IMR-90 (cell line): ENCODE data around the gene CPXM1. TPM values are rescaled to one million over a fixed set of nuclear protein-coding genes. Genes with fewer than 3 reads are reported as not detected.

Source experiments
- ATAC-seq: fragments of 200-7000 bp; cut with Tn5 transposase; 2 replicates; pipeline ENCODE4 v1.9.1; 2020; ENCODE audit warnings: low read depth, mild to moderate bottlenecking, moderate library complexity
- BruUV-seq: library from RNA; stranded (reverse); fragments of 400-500 nt; replicated peaks from 2 replicates; lab custom pipeline; 2021; lab: Mats Ljungman, UMichigan
- CTCF ChIA-PET: fragments of 300-600 bp; formaldehyde crosslinking; extraction: SDS; loops from one replicate; lab custom pipeline; 2021; ENCODE audit warnings: antibody characterized with exemption; lab: Yijun Ruan, JAX
- POLR2A ChIA-PET: fragments of 300-600 bp; sonication (Branson Sonifier 250); formaldehyde crosslinking; loops from one replicate; lab custom pipeline; 2022; ENCODE audit warnings: antibody characterized with exemption; ENCODE audit not compliant: unreplicated experiment; lab: Charles Lee
- DNase-seq: peaks from one replicate; pipeline ENCODE4 v3.0.0; 2013
- H2AFZ ChIP-seq: replicated peaks from 2 replicates; pipeline ENCODE3; 2013; ENCODE audit warnings: low read length, mild to moderate bottlenecking; ENCODE audit not compliant: poor library complexity
- H2AK5ac ChIP-seq: 2 replicates; pipeline ENCODE4 v1.6.1; 2013; ENCODE audit warnings: low read depth, low read length, inconsistent platforms
- H2AK9ac ChIP-seq: replicated peaks from 2 replicates; pipeline ENCODE3; 2013; ENCODE audit warnings: mild to moderate bottlenecking, low read depth, low read length, moderate library complexity; ENCODE audit not compliant: poor library complexity
- H2BK120ac ChIP-seq: 2 replicates; pipeline ENCODE4 v1.6.1; 2013; ENCODE audit warnings: low read depth, low read length, inconsistent platforms
- H2BK15ac ChIP-seq: 3 replicates; pipeline ENCODE4 v1.6.1; 2013; ENCODE audit warnings: low read depth, low read length, inconsistent platforms
- H2BK20ac ChIP-seq: 2 replicates; pipeline ENCODE4 v1.6.1; 2013; ENCODE audit warnings: low read depth, mild to moderate bottlenecking, inconsistent platforms, low read length, moderate library complexity
- H2BK5ac ChIP-seq: 2 replicates; pipeline ENCODE4 v1.6.1; 2013; ENCODE audit warnings: mild to moderate bottlenecking, low read depth, low read length, inconsistent platforms; ENCODE audit not compliant: poor library complexity, severe bottlenecking
- H3K14ac ChIP-seq: replicated peaks from 2 replicates; pipeline ENCODE4 v1.6.1; 2013; ENCODE audit warnings: low read depth, low read length, inconsistent platforms
- H3K18ac ChIP-seq: 2 replicates; pipeline ENCODE4 v1.6.1; 2013; ENCODE audit warnings: low read depth, low read length, control low read depth
- H3K23ac ChIP-seq: 2 replicates; pipeline ENCODE4 v1.6.1; 2013; ENCODE audit warnings: low read depth, low read length, inconsistent platforms
- H3K27ac ChIP-seq: 2 replicates; pipeline ENCODE4 v1.5.1; 2013; ENCODE audit warnings: mild to moderate bottlenecking, control low read depth, low read length; ENCODE audit not compliant: insufficient read depth
- H3K27me3 ChIP-seq: 2 replicates; pipeline ENCODE4 v1.6.1; 2013; ENCODE audit warnings: low read length; ENCODE audit not compliant: control insufficient read depth, insufficient read depth
- H3K36me3 ChIP-seq: 2 replicates; pipeline ENCODE4 v1.6.1; 2013; ENCODE audit warnings: low read length, mixed read lengths; ENCODE audit not compliant: control insufficient read depth, insufficient read depth
- H3K4ac ChIP-seq: 2 replicates; pipeline ENCODE4 v1.6.1; 2013; ENCODE audit warnings: low read depth, low read length, inconsistent platforms
- H3K4me1 ChIP-seq: 2 replicates; pipeline ENCODE4 v1.6.1; 2013; ENCODE audit warnings: low read length, mixed read lengths; ENCODE audit not compliant: control insufficient read depth, insufficient read depth
- H3K4me2 ChIP-seq: 2 replicates; pipeline ENCODE4 v1.6.1; 2013; ENCODE audit warnings: low read depth, mild to moderate bottlenecking, control low read depth, low read length, moderate library complexity
- H3K4me3 ChIP-seq: 2 replicates; pipeline ENCODE4 v1.5.1; 2013; ENCODE audit warnings: low read depth, mild to moderate bottlenecking, control low read depth, low read length, moderate library complexity; ENCODE audit not compliant: insufficient read depth
- H3K56ac ChIP-seq: 2 replicates; pipeline ENCODE4 v1.6.1; 2013; ENCODE audit warnings: low read length, inconsistent platforms; ENCODE audit not compliant: insufficient read depth; ENCODE audit errors: extremely low read depth
- H3K79me1 ChIP-seq, 2 experiments: 2 replicates each; pipeline ENCODE4 v1.6.1; 2013; ENCODE audit warnings: low read length in 2 of 2, inconsistent platforms in 1 of 2, low read depth in 1 of 2
- H3K9ac ChIP-seq: 2 replicates; pipeline ENCODE4 v1.6.1; 2013; ENCODE audit warnings: low read depth, low read length, control low read depth
- H3K9me1 ChIP-seq: 2 replicates; pipeline ENCODE4 v1.6.1; 2013; ENCODE audit warnings: low read length, inconsistent platforms; ENCODE audit not compliant: insufficient read depth
- H3K9me3 ChIP-seq: 2 replicates; pipeline ENCODE4 v1.6.1; 2013; ENCODE audit warnings: low read length; ENCODE audit not compliant: control insufficient read depth, insufficient read depth
- H4K20me1 ChIP-seq: 2 replicates; pipeline ENCODE4 v1.6.1; 2013; ENCODE audit warnings: low read length, inconsistent platforms; ENCODE audit not compliant: insufficient read depth
- H4K5ac ChIP-seq: 2 replicates; pipeline ENCODE4 v1.6.1; 2013; ENCODE audit warnings: mild to moderate bottlenecking, low read depth, low read length, control low read depth
- H4K8ac ChIP-seq, 2 experiments: 2 replicates each; pipeline ENCODE4 v1.6.1; 2013; ENCODE audit warnings: low read depth in 2 of 2, low read length in 2 of 2, control low read depth in 1 of 2, inconsistent platforms in 1 of 2
- H4K91ac ChIP-seq: 2 replicates; pipeline ENCODE4 v1.6.1; 2013; ENCODE audit warnings: low read depth, low read length, inconsistent platforms; ENCODE audit not compliant: insufficient read depth
- BHLHE40 ChIP-seq: fragments of 150-350 bp; IDR thresholded peaks from 2 replicates; pipeline ENCODE4 v1.6.1; 2016; ENCODE audit warnings: mild to moderate bottlenecking, low read depth, low read length
- ELK1 ChIP-seq: fragments of 150-350 bp; IDR thresholded peaks from 2 replicates; pipeline ENCODE4 v1.6.1; 2016; ENCODE audit warnings: low read depth, mild to moderate bottlenecking, low read length, moderate library complexity, borderline replicate concordance
- FOS ChIP-seq: fragments of 150-350 bp; IDR thresholded peaks from 2 replicates; pipeline ENCODE4 v1.6.1; 2016; ENCODE audit warnings: low read depth, low read length
- POLR2A ChIP-seq: IDR thresholded peaks from 2 replicates; pipeline ENCODE4 v1.6.1; 2012; ENCODE audit warnings: mild to moderate bottlenecking, low read depth, low read length
- SMC3 ChIP-seq: fragments of 150-350 bp; IDR thresholded peaks from 2 replicates; pipeline ENCODE4 v1.6.1; 2016; ENCODE audit warnings: low read depth, mild to moderate bottlenecking, antibody characterized with exemption, low read length, moderate library complexity
- WGBS, 2 experiments: methylation state at CpG; one replicate each; pipeline versions ENCODE4 v1.1.5 to v1.1.7; 2013; ENCODE audit warnings: missing lambda C conversion rate in 2 of 2; ENCODE audit not compliant: insufficient read length in 1 of 2; ENCODE audit errors: extremely low coverage in 2 of 2; 5-methylcytosine and 5-hydroxymethylcytosine counted together
- dilution Hi-C: fragments of 300-500 bp; cut with HindIII; formaldehyde crosslinking; loops from one replicate; pipeline ENCODE4 v1.14.3; 2018; ENCODE audit warnings: low sequenced_read_pairs; ENCODE audit not compliant: unreplicated experiment
- in situ Hi-C: fragments of 300-500 bp; cut with MboI; formaldehyde crosslinking; loops from 3 replicates; pipeline ENCODE4 v1.14.3; 2019; ENCODE audit warnings: low sequenced_read_pairs, inconsistent platforms, mixed read lengths
- intact Hi-C: fragments of 100-400 bp; cut with micrococcal nuclease; formaldehyde crosslinking; loops from 2 replicates; pipeline ENCODE4 v1.10.0; 2022
- polyA plus RNA-seq, 3 experiments: library from polyadenylated mRNA; depleted of rRNA; stranded (reverse); fragments of >200 nt; gene quantifications; 2 replicates each; pipeline ENCODE4 v1.2.3, GENCODE V29; 2012; ENCODE audit warnings: low replicate concordance in 1 of 3
- total RNA-seq: library from RNA; depleted of rRNA; stranded (reverse); fragments of >200 nt; gene quantifications from 2 replicates; pipeline ENCODE4 v1.2.3, GENCODE V29; 2012

The CPXM1 gene
- total and polyA plus RNA-seq, 2 of the 4 experiments (the other 2 are of a cell fraction) = 1.1 to 4.6 TPM

GRCh38 chr20:2801286-2801728 lies 880 bp upstream of the CPXM1 start:
- intact Hi-C loops = loop anchor here (2.0 kb wide), 1 partner anchor 39 kb away; the partner anchor contains the start of genes PCED1A and VPS16
- H3K56ac ChIP-seq = no peak overlapping the region
- H3K4ac ChIP-seq = no peak overlapping the region
- no peak overlapping the region for H4K5ac ChIP-seq
- no peak overlapping the region for H4K8ac ChIP-seq
- no TSS peak for BruUV-seq
- no peak overlapping the region for H2AK9ac ChIP-seq
- no peaks in the 10 kb centered on the region; the same call in 1 of the 2 replicates for H3K9me1 ChIP-seq
- ChIA-PET CTCF (no interaction called here), POLR2A (no interaction called here)
- no peak overlapping the region for H3K18ac ChIP-seq
- no peaks in the 10 kb centered on the region; the same call in 1 of the 2 replicates for H3K36me3 ChIP-seq
- no peak overlapping the region for H2BK20ac ChIP-seq
- no peaks in the 10 kb centered on the region for H4K20me1 ChIP-seq
- no peak overlapping the region for H2BK15ac ChIP-seq
- TF ChIP-seq BHLHE40 (no peak), FOS (no peak), ELK1 (no peak), SMC3 (no peak), POLR2A (no peak)
- no peak overlapping the region for H3K27ac ChIP-seq
- no peak overlapping the region for H2BK120ac ChIP-seq
- no peak overlapping the region for H4K91ac ChIP-seq
- no peak overlapping the region for H3K4me3 ChIP-seq
- ATAC-seq = no peak
- H2AK5ac ChIP-seq = no peak overlapping the region
- WGBS, 2 experiments = 27% methylated on average over 9 of the region's 13 CpGs; no CpG with 5 or more reads in 1 of the 2 experiments
- no peak overlapping the region for H2AFZ ChIP-seq
- 0 out of 2 replicates have a peak, but pooled peaks cover 9% of the 10 kb centered on the region for H3K9me3 ChIP-seq
- in situ Hi-C loops = loop anchor here (25.0 kb wide), 1 partner anchor 689 kb away; the partner anchor contains the start of gene STK35
- H3K79me1 ChIP-seq = no peaks in the 10 kb centered on the region
- H3K4me2 ChIP-seq = peak overlapping the region; percentile 7; the same call in 1 of the 2 replicates
- peaks cover 66% of the 10 kb centered on the region for H3K27me3 ChIP-seq
- no peak overlapping the region for H3K23ac ChIP-seq
- no peak overlapping the region for H2BK5ac ChIP-seq
- peaks cover 3% of the 10 kb centered on the region; the same call in 1 of the 2 replicates for H3K4me1 ChIP-seq
- DNase-seq = no peak
- H3K14ac ChIP-seq = no peak overlapping the region
- no peak overlapping the region for H3K9ac ChIP-seq
- dilution Hi-C loops = no loop called here
